Activated naive CD8-positive, alpha-beta T cell (primary cell): ENCODE measurements around the gene CLK2.

Experiments
- H3K27ac Mint-ChIP-seq: one replicate; pipeline ENCODE4 v1.8.0; 2021; ENCODE audit warnings: mixed read lengths
- H3K27me3 Mint-ChIP-seq: one replicate; pipeline ENCODE4 v1.8.0; 2021; ENCODE audit warnings: mixed read lengths
- H3K36me3 Mint-ChIP-seq: one replicate; pipeline ENCODE4 v1.8.0; 2021; ENCODE audit warnings: mixed read lengths
- H3K4me1 Mint-ChIP-seq: one replicate; pipeline ENCODE4 v1.8.0; 2021; ENCODE audit warnings: low read depth, mixed read lengths
- H3K4me3 Mint-ChIP-seq: one replicate; pipeline ENCODE4 v1.8.0; 2021; ENCODE audit warnings: mild to moderate bottlenecking, mixed read lengths
- H3K9me3 Mint-ChIP-seq: one replicate; pipeline ENCODE4 v1.8.0; 2021; ENCODE audit warnings: low read depth, mixed read lengths

Gene CLK2

GRCh38 chr1:155273343-155274245 is at the start of gene CLK2:
TSS of gene CLK2 (minus strand) at chr1:155273504. CDS start at chr1:155270977, 2,527 bp downstream.
- Mint-ChIP-seq H3K36me3 (peaks cover 5% of the 10 kb centered on the region), H3K4me3 (peak within 1 kb of the TSS; percentile 98), H3K27me3 (no peaks in the 10 kb centered on the region), H3K4me1 (peaks cover 36% of the 10 kb centered on the region), H3K9me3 (no peaks in the 10 kb centered on the region), H3K27ac (peak within 1 kb of the TSS; percentile 96)

- Mint-ChIP-seq H3K36me3 (no peaks in the 10 kb centered on the region), H3K9me3 (no peaks in the 10 kb centered on the region), H3K27ac (no peak overlapping the region), H3K4me3 (peak overlapping the region; percentile 78), H3K27me3 (no peaks in the 10 kb centered on the region), H3K4me1 (peaks cover 33% of the 10 kb centered on the region)
These were observed 49.3 kb upstream of the CLK2 start for GRCh38 chr1:155322571-155322952.

GRCh38 chr1:155321639-155322503 is 48.6 kb upstream of the CLK2 start:
- no peaks in the 10 kb centered on the region for H3K27me3 Mint-ChIP-seq
- peak overlapping the region; percentile 78 for H3K4me3 Mint-ChIP-seq
- H3K36me3 Mint-ChIP-seq = no peaks in the 10 kb centered on the region
- H3K9me3 Mint-ChIP-seq = no peaks in the 10 kb centered on the region
- no peak overlapping the region for H3K27ac Mint-ChIP-seq
- H3K4me1 Mint-ChIP-seq = peaks cover 33% of the 10 kb centered on the region

- H3K9me3 Mint-ChIP-seq = no peaks in the 10 kb centered on the region
- H3K27me3 Mint-ChIP-seq = no peaks in the 10 kb centered on the region
- H3K27ac Mint-ChIP-seq = no peak within 1 kb of the TSS
- H3K36me3 Mint-ChIP-seq = no peaks in the 10 kb centered on the region
- peak within 1 kb of the TSS; percentile 67 for H3K4me3 Mint-ChIP-seq
- peaks cover 29% of the 10 kb centered on the region for H3K4me1 Mint-ChIP-seq
These were observed 47.6 kb upstream of the CLK2 start, which contains the start of gene RUSC1 for GRCh38 chr1:155320661-155321617. TSS of gene RUSC1 (plus strand) at chr1:155320894. CDS start at chr1:155321774, 880 bp downstream.

- H3K27ac Mint-ChIP-seq = no peak overlapping the region
- H3K4me3 Mint-ChIP-seq = peak overlapping the region; percentile 67
- no peaks in the 10 kb centered on the region for H3K9me3 Mint-ChIP-seq
- H3K36me3 Mint-ChIP-seq = no peaks in the 10 kb centered on the region
- H3K27me3 Mint-ChIP-seq = no peaks in the 10 kb centered on the region
- H3K4me1 Mint-ChIP-seq = peaks cover 24% of the 10 kb centered on the region
These were observed 46.9 kb upstream of the CLK2 start for GRCh38 chr1:155320252-155320651.

- Mint-ChIP-seq H3K27me3 (no peaks in the 10 kb centered on the region), H3K4me1 (peaks cover 24% of the 10 kb centered on the region), H3K27ac (no peak overlapping the region), H3K9me3 (no peaks in the 10 kb centered on the region), H3K36me3 (no peaks in the 10 kb centered on the region), H3K4me3 (no peak overlapping the region)
These were observed 46.2 kb upstream of the CLK2 start for GRCh38 chr1:155319536-155319935.

- H3K27me3 Mint-ChIP-seq = no peaks in the 10 kb centered on the region
- H3K27ac Mint-ChIP-seq = no peak overlapping the region
- H3K9me3 Mint-ChIP-seq = no peaks in the 10 kb centered on the region
- no peak overlapping the region for H3K4me3 Mint-ChIP-seq
- peaks cover 3% of the 10 kb centered on the region for H3K36me3 Mint-ChIP-seq
- peaks cover 24% of the 10 kb centered on the region for H3K4me1 Mint-ChIP-seq
These were observed 44.8 kb upstream of the CLK2 start for GRCh38 chr1:155318082-155318481.

- H3K9me3 Mint-ChIP-seq = no peaks in the 10 kb centered on the region
- H3K27me3 Mint-ChIP-seq = no peaks in the 10 kb centered on the region
- no peak overlapping the region for H3K4me3 Mint-ChIP-seq
- no peak overlapping the region for H3K27ac Mint-ChIP-seq
- H3K4me1 Mint-ChIP-seq = peaks cover 21% of the 10 kb centered on the region
- H3K36me3 Mint-ChIP-seq = peaks cover 3% of the 10 kb centered on the region
These were observed 43.6 kb upstream of the CLK2 start for GRCh38 chr1:155316922-155317321.

- H3K27me3 Mint-ChIP-seq = no peaks in the 10 kb centered on the region
- H3K4me3 Mint-ChIP-seq = no peak overlapping the region
- no peak overlapping the region for H3K27ac Mint-ChIP-seq
- peaks cover 5% of the 10 kb centered on the region for H3K36me3 Mint-ChIP-seq
- no peaks in the 10 kb centered on the region for H3K9me3 Mint-ChIP-seq
- peaks cover 18% of the 10 kb centered on the region for H3K4me1 Mint-ChIP-seq
These were observed 40.0 kb upstream of the CLK2 start for GRCh38 chr1:155313261-155313660.

GRCh38 chr1:155309423-155310021 is 36.2 kb upstream of the CLK2 start:
- Mint-ChIP-seq H3K27ac (peak overlapping the region; percentile 98), H3K9me3 (no peaks in the 10 kb centered on the region), H3K36me3 (peaks cover 5% of the 10 kb centered on the region)

GRCh38 chr1:155308493-155309422 is 35.5 kb upstream of the CLK2 start, which contains the start of gene FDPS:
TSS of gene FDPS (plus strand) at chr1:155308866. CDS start at chr1:155309790, 924 bp downstream.
- Mint-ChIP-seq H3K4me1 (peaks cover 24% of the 10 kb centered on the region), H3K27me3 (no peaks in the 10 kb centered on the region), H3K27ac (peak within 1 kb of the TSS; percentile 98), H3K9me3 (no peaks in the 10 kb centered on the region), H3K4me3 (peak within 1 kb of the TSS; percentile 98), H3K36me3 (peaks cover 5% of the 10 kb centered on the region)

More at GRCh38 chr1:155309423-155310021, 36.2 kb upstream of the CLK2 start:
- H3K4me1 Mint-ChIP-seq = peaks cover 24% of the 10 kb centered on the region
- H3K4me3 Mint-ChIP-seq = peak overlapping the region; percentile 98
- no peaks in the 10 kb centered on the region for H3K27me3 Mint-ChIP-seq

- Mint-ChIP-seq H3K4me1 (peaks cover 23% of the 10 kb centered on the region), H3K27ac (peak overlapping the region; percentile 83), H3K27me3 (no peaks in the 10 kb centered on the region), H3K36me3 (peaks cover 2% of the 10 kb centered on the region), H3K4me3 (peak overlapping the region; percentile 65), H3K9me3 (no peaks in the 10 kb centered on the region)
These were observed 34.0 kb upstream of the CLK2 start for GRCh38 chr1:155307247-155307740.
